Astrocyte (in vitro differentiated cells and primary cell): ENCODE measurements around the gene ZGRF1. TPM values are rescaled to one million over a fixed set of nuclear protein-coding genes. Genes with fewer than 3 reads are reported as not detected.

Experiments used
- DNase-seq: peaks from one replicate; pipeline ENCODE4 v3.0.0-alpha.2; 2010; ENCODE audit warnings: low read depth
- FAIRE-seq: peaks from 2 replicates; lab custom pipeline; 2011; peaks lifted over from hg19 to GRCh38; lab: Jason Lieb, UNC
- H2AFZ ChIP-seq: 2 replicates; pipeline ENCODE4 v1.6.0; 2012; ENCODE audit warnings: low read depth, low read length, inconsistent platforms
- H3K27ac ChIP-seq: 2 replicates; pipeline ENCODE4 v1.5.1; 2011; ENCODE audit warnings: low read depth, low read length, inconsistent platforms
- H3K27me3 ChIP-seq: 2 replicates; pipeline ENCODE4 v1.6.0; 2011; ENCODE audit warnings: low read length, inconsistent platforms; ENCODE audit not compliant: insufficient read depth
- H3K36me3 ChIP-seq: 2 replicates; pipeline ENCODE4 v1.5.1; 2011; ENCODE audit warnings: low read length, inconsistent platforms; ENCODE audit not compliant: insufficient read depth
- H3K4me1 ChIP-seq: 2 replicates; pipeline ENCODE4 v1.5.1; 2011; ENCODE audit warnings: low read length, inconsistent platforms; ENCODE audit not compliant: insufficient read depth
- H3K4me2 ChIP-seq: 2 replicates; pipeline ENCODE4 v1.6.0; 2012; ENCODE audit warnings: low read length, inconsistent platforms
- H3K4me3 ChIP-seq: 2 replicates; pipeline ENCODE4 v1.5.1; 2011; ENCODE audit warnings: low read depth, mild to moderate bottlenecking, low read length, inconsistent platforms; ENCODE audit not compliant: insufficient read depth
- H3K79me2 ChIP-seq: 2 replicates; pipeline ENCODE4 v1.6.0; 2012; ENCODE audit warnings: mild to moderate bottlenecking, low read length, inconsistent platforms; ENCODE audit not compliant: insufficient read depth
- H3K9ac ChIP-seq: 2 replicates; pipeline ENCODE4 v1.6.0; 2012; ENCODE audit warnings: mild to moderate bottlenecking, low read length, inconsistent platforms
- H3K9me3 ChIP-seq: 2 replicates; pipeline ENCODE4 v1.5.1; 2012; ENCODE audit warnings: low read depth, mild to moderate bottlenecking, low read length, inconsistent platforms; ENCODE audit not compliant: insufficient read depth
- H4K20me1 ChIP-seq: 2 replicates; pipeline ENCODE4 v1.6.0; 2012; ENCODE audit warnings: low read length, inconsistent platforms; ENCODE audit not compliant: insufficient read depth
- H3K27ac Mint-ChIP-seq: one replicate; pipeline ENCODE4 v1.8.0; 2021; ENCODE audit warnings: mild to moderate bottlenecking, mixed read lengths; ENCODE audit not compliant: unreplicated experiment
- H3K27me3 Mint-ChIP-seq: one replicate; pipeline ENCODE4 v1.8.0; 2021; ENCODE audit warnings: low read depth, mixed read lengths; ENCODE audit not compliant: unreplicated experiment
- H3K36me3 Mint-ChIP-seq: one replicate; pipeline ENCODE4 v1.8.0; 2021; ENCODE audit warnings: low read depth, mixed read lengths; ENCODE audit not compliant: unreplicated experiment
- H3K4me1 Mint-ChIP-seq: one replicate; pipeline ENCODE4 v1.8.0; 2021; ENCODE audit warnings: low read depth, mixed read lengths; ENCODE audit not compliant: unreplicated experiment
- H3K4me3 Mint-ChIP-seq: one replicate; pipeline ENCODE4 v1.8.0; 2021; ENCODE audit warnings: mild to moderate bottlenecking, moderate library complexity, mixed read lengths; ENCODE audit not compliant: unreplicated experiment
- H3K9me3 Mint-ChIP-seq: one replicate; pipeline ENCODE4 v1.8.0; 2021; ENCODE audit warnings: mild to moderate bottlenecking, mixed read lengths; ENCODE audit not compliant: unreplicated experiment
- CTCF ChIP-seq: IDR thresholded peaks from 2 replicates; pipeline ENCODE4 v1.5.1; 2011; ENCODE audit warnings: low read depth, mild to moderate bottlenecking, inconsistent platforms, low read length, moderate library complexity; ENCODE audit not compliant: insufficient read depth
- EZH2 ChIP-seq: IDR thresholded peaks from 2 replicates; pipeline ENCODE4 v1.6.1; 2012; ENCODE audit warnings: mild to moderate bottlenecking, low read length, inconsistent platforms; ENCODE audit not compliant: insufficient read depth
- total RNA-seq: library from RNA; stranded (reverse); gene quantifications from 2 replicates; pipeline ENCODE4 v1.2.1, GENCODE V29; 2021

The ZGRF1 gene
- total RNA-seq, 1 donor from 2014 or later, result 5.2 TPM

GRCh38 chr4:112550728-112551127 lies 86.0 kb downstream of the ZGRF1 start:
- FAIRE-seq, result peak; percentile 29
- peak; percentile 77 for DNase-seq

GRCh38 chr4:112546476-112546875 lies 90.2 kb downstream of the ZGRF1 start:
- TF ChIP-seq CTCF (no peak), EZH2 (no peak)
- FAIRE-seq, result peak; percentile 5
- Histone ChIP-seq H3K4me1 (peaks cover 7% of the 10 kb centered on the region), H3K79me2 (no peaks in the 10 kb centered on the region), H2AFZ (no peak overlapping the region), H4K20me1 (no peaks in the 10 kb centered on the region), H3K9ac (no peak overlapping the region), H3K4me3 (no peak overlapping the region), H3K27ac (no peak overlapping the region), H3K4me2 (no peak overlapping the region), H3K36me3 (no peaks in the 10 kb centered on the region), H3K9me3 (no peaks in the 10 kb centered on the region), H3K27me3 (no peaks in the 10 kb centered on the region)
- no peaks in the 10 kb centered on the region for H3K27me3 Mint-ChIP-seq
- H3K9me3 Mint-ChIP-seq, result no peaks in the 10 kb centered on the region
- no peaks in the 10 kb centered on the region for H3K36me3 Mint-ChIP-seq
- no peaks in the 10 kb centered on the region for H3K4me1 Mint-ChIP-seq
- no peak overlapping the region for H3K4me3 Mint-ChIP-seq
- no peak overlapping the region for H3K27ac Mint-ChIP-seq
- DNase-seq, result no peak

More at GRCh38 chr4:112550728-112551127, 86.0 kb downstream of the ZGRF1 start:
- Histone ChIP-seq H3K9ac (no peak overlapping the region), H3K36me3 (no peaks in the 10 kb centered on the region), H4K20me1 (no peaks in the 10 kb centered on the region), H3K4me3 (no peak overlapping the region), H3K27me3 (no peaks in the 10 kb centered on the region), H2AFZ (no peak overlapping the region), H3K79me2 (no peaks in the 10 kb centered on the region), H3K4me1 (peaks cover 13% of the 10 kb centered on the region), H3K9me3 (no peaks in the 10 kb centered on the region), H3K27ac (peak overlapping the region; percentile 51), H3K4me2 (peak overlapping the region; percentile 36)
- Mint-ChIP-seq H3K9me3 (no peaks in the 10 kb centered on the region), H3K36me3 (no peaks in the 10 kb centered on the region), H3K27me3 (no peaks in the 10 kb centered on the region), H3K4me3 (no peak overlapping the region), H3K27ac (peak overlapping the region; percentile 34), H3K4me1 (peaks cover 10% of the 10 kb centered on the region)
- TF ChIP-seq CTCF (no peak), EZH2 (no peak)

- FAIRE-seq (no peak), DNase-seq (no peak)
- Mint-ChIP-seq H3K9me3 (no peaks in the 10 kb centered on the region), H3K27me3 (no peaks in the 10 kb centered on the region), H3K27ac (no peak overlapping the region), H3K4me1 (no peaks in the 10 kb centered on the region), H3K4me3 (no peak overlapping the region), H3K36me3 (no peaks in the 10 kb centered on the region)
- Histone ChIP-seq H3K9ac (no peak overlapping the region), H3K27ac (no peak overlapping the region), H3K79me2 (no peaks in the 10 kb centered on the region), H4K20me1 (no peaks in the 10 kb centered on the region), H3K27me3 (no peaks in the 10 kb centered on the region), H3K4me1 (no peaks in the 10 kb centered on the region), H3K4me3 (no peak overlapping the region), H3K36me3 (no peaks in the 10 kb centered on the region), H2AFZ (no peak overlapping the region), H3K4me2 (no peak overlapping the region), H3K9me3 (no peaks in the 10 kb centered on the region)
- no peak for TF ChIP-seq CTCF
- TF ChIP-seq EZH2, result no peak
These were observed 91.4 kb downstream of the ZGRF1 start for GRCh38 chr4:112545346-112545745.
